C4-2B (cell line): Measurements from ENCODE around the gene UQCC5.

ENCODE experiments used
- H3K27ac ChIP-seq: fragments of 450-650 bp; 2 replicates; pipeline ENCODE4 v1.5.1; 2017
- CTCF ChIP-seq: fragments of 450-650 bp; conservative IDR thresholded peaks from 2 replicates; pipeline ENCODE4 v1.5.1; 2017; ENCODE audit warnings: mild to moderate bottlenecking
- ZFX ChIP-seq: fragments of 450-650 bp; IDR thresholded peaks from 2 replicates; pipeline ENCODE4 v1.6.1; 2017

UQCC5 gene

DNA sequence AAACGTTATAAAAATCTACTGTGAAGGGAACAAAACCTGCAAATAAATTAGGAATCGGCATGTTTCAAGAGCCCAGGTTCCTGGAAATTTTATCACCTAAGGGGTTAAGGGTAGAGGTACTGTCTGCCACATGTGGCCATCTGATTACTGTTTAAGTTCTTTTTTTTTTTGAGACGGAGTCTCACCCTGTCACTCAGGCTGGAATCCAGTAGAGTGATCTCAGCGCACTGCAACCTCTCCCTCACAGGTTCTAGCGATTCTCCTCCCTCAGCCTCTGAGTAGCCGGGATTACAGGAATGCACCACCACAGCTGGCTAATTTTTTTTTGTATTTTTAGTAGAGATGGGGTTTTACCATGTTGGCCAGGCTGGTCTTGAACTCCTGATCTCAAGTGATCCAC lies 35.8 kb downstream of the UQCC5 start:
- TF ChIP-seq CTCF (no peak), ZFX (no peak)
- no peak overlapping the region for H3K27ac ChIP-seq

DNA sequence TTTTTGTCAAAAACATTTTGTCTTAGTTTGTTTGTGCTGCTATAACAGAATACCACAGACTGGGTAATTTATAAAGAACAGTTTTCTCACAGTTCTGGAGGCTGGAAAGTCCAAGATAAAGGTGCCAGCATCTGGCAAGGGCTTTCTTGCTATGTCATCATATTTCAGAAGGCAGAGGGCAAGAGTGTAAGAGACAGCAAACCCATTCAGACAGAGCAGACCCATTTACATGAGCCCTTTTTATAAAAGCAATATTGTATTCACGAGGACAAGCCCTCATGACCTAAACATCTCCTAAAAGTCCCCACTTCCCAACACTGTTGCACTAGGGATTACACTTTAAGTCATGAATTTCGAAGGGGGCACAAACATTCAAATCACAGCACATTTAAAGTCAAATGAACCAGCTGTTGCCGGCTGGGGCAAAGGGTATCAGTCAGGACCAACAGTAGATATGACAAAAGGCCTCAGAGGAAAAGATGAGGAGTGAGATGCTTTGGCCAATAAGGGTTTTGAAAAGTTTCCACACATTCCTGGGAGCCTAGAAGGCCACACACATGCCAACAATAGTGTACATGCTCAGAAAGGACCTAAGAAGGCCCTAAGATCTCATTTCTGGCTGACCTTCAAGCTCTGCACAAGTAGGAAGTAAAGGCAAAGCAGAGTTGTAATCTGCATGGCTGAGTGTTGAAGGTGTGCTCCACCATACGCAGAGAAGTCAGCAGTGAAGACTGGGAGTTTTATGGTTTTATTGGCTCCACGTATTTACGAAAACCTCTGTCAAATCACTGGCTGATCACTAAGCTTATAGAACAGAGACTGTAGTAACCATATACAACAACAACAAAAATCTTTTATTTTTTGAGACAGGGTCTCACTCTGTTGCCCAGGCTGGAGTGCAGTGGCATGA lies 37.9 kb downstream of the UQCC5 start:
- no peak overlapping the region for H3K27ac ChIP-seq
- TF ChIP-seq CTCF, result no peak
- no peak for TF ChIP-seq ZFX
